A673 (cell line): ENCODE measurements around the gene IL1B. TPM values are rescaled to one million over a fixed set of nuclear protein-coding genes. Genes with fewer than 3 reads are reported as not detected.

Experiments
- BruUV-seq: library from RNA; stranded (reverse); fragments of 400-500 nt; replicated peaks from 2 replicates; lab custom pipeline; 2021; lab: Mats Ljungman, UMichigan
- CTCF ChIA-PET: fragments of 300-600 bp; sonication (Branson Sonifier 250); formaldehyde crosslinking; loops from one replicate; lab custom pipeline; 2022; ENCODE audit warnings: antibody characterized with exemption; lab: Charles Lee
- POLR2A ChIA-PET: fragments of 300-600 bp; sonication (Branson Sonifier 250); formaldehyde crosslinking; loops from one replicate; lab custom pipeline; 2022; ENCODE audit warnings: antibody characterized with exemption; ENCODE audit not compliant: low non-redundant PET; lab: Charles Lee
- DNase-seq: peaks from one replicate; pipeline ENCODE4 v3.0.0-alpha.2; 2015; ENCODE audit warnings: low spot score
- H3K27ac ChIP-seq: fragments of 200-600 bp; sonication (generic); 2 replicates; pipeline ENCODE4 v1.5.1; 2016; ENCODE audit warnings: mixed run types, low read depth, mild to moderate bottlenecking, mixed read lengths, antibody characterized with exemption, low read length; ENCODE audit not compliant: poor library complexity, severe bottlenecking
- H3K27me3 ChIP-seq: fragments of 200-600 bp; sonication (generic); replicated peaks from 2 replicates; pipeline ENCODE4 v1.6.1; 2017; ENCODE audit warnings: mixed run types, low read depth, mild to moderate bottlenecking, mixed read lengths, antibody characterized with exemption, low read length; ENCODE audit not compliant: insufficient read depth, poor library complexity
- H3K36me3 ChIP-seq: fragments of 200-600 bp; sonication (generic); 2 replicates; pipeline ENCODE4 v1.6.1; 2016; ENCODE audit warnings: mixed run types, mild to moderate bottlenecking, mixed read lengths, antibody characterized with exemption, low read length; ENCODE audit not compliant: insufficient read depth, poor library complexity, severe bottlenecking
- H3K4me1 ChIP-seq: fragments of 200-600 bp; sonication (generic); 2 replicates; pipeline ENCODE4 v1.6.1; 2017; ENCODE audit warnings: mixed run types, mild to moderate bottlenecking, mixed read lengths, antibody characterized with exemption, low read length; ENCODE audit not compliant: insufficient read depth, poor library complexity, severe bottlenecking
- H3K4me3 ChIP-seq: fragments of 200-600 bp; sonication (generic); 2 replicates; pipeline ENCODE4 v1.5.1; 2016; ENCODE audit warnings: low read depth, mixed run types, mild to moderate bottlenecking, mixed read lengths, low read length; ENCODE audit not compliant: poor library complexity, severe bottlenecking
- H3K9me3 ChIP-seq: fragments of 200-600 bp; sonication (generic); 2 replicates; pipeline ENCODE4 v1.6.1; 2016; ENCODE audit warnings: mixed run types, low read depth, mild to moderate bottlenecking, mixed read lengths, antibody characterized with exemption, low read length; ENCODE audit not compliant: poor library complexity, severe bottlenecking
- EZH2 ChIP-seq: fragments of 200-600 bp; sonication (generic); IDR thresholded peaks from 2 replicates; pipeline ENCODE4 v1.6.1; 2017; ENCODE audit warnings: borderline replicate concordance, low read depth, mild to moderate bottlenecking, mixed read lengths, antibody characterized with exemption, low read length; ENCODE audit not compliant: poor library complexity, severe bottlenecking
- intact Hi-C: fragments of 100-400 bp; cut with micrococcal nuclease; formaldehyde crosslinking; loops from one replicate; pipeline ENCODE4 v1.10.0; 2022; ENCODE audit not compliant: unreplicated experiment
- total RNA-seq: library from RNA; stranded (reverse); gene quantifications from 2 replicates; pipeline ENCODE4 v1.2.3, GENCODE V29; 2021
- TF ChIP-seq, protein P1 (sequence below): fragments of 300-800, 200-600 bp; sonication (generic); conservative IDR thresholded peaks from 2 replicates; pipeline ENCODE4 v1.5.1; 2017; ENCODE audit warnings: low read depth, mild to moderate bottlenecking, antibody characterized with exemption, low read length, moderate library complexity, mixed read lengths

The IL1B gene
- total RNA-seq, 1 experiment from 2014 or later: 2.1 TPM

DNA sequence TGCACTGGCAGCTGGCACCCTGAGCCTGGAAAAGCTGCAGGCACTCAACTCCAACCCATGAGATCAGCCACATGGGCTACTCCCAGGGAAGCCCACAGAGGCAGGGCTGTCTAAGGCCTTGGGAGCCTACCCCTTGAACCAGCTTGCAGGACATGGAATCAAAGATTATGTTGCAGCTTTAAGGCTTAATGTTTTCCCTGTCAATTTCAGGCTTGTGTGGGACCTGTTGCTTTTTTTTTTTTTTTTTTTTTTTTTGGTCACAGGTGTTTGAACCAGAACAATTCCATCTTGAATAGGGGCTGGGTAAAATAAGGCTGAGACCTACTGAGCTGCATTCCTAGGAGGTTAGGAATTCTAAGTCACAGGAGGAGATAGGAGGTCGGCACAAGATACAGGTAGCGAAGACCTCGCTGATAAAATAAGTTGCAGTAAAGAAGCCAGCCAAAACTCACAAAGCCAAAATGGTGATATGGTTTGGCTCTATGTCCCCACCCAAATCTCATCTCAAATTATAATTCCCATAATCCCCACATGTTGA is 44.8 kb downstream of the IL1B start:
- no peak for DNase-seq
- Histone ChIP-seq H3K36me3 (no peaks in the 10 kb centered on the region), H3K4me1 (peaks cover 4% of the 10 kb centered on the region), H3K9me3 (no peaks in the 10 kb centered on the region), H3K27ac (no peak overlapping the region), H3K27me3 (no peaks in the 10 kb centered on the region), H3K4me3 (no peak overlapping the region)
- no TSS peak for BruUV-seq
- CTCF ChIA-PET: no interaction called here
- intact Hi-C loops: no loop called here
- TF ChIP-seq, protein P1, sequence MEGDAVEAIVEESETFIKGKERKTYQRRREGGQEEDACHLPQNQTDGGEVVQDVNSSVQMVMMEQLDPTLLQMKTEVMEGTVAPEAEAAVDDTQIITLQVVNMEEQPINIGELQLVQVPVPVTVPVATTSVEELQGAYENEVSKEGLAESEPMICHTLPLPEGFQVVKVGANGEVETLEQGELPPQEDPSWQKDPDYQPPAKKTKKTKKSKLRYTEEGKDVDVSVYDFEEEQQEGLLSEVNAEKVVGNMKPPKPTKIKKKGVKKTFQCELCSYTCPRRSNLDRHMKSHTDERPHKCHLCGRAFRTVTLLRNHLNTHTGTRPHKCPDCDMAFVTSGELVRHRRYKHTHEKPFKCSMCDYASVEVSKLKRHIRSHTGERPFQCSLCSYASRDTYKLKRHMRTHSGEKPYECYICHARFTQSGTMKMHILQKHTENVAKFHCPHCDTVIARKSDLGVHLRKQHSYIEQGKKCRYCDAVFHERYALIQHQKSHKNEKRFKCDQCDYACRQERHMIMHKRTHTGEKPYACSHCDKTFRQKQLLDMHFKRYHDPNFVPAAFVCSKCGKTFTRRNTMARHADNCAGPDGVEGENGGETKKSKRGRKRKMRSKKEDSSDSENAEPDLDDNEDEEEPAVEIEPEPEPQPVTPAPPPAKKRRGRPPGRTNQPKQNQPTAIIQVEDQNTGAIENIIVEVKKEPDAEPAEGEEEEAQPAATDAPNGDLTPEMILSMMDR: no peak
- no peak for TF ChIP-seq EZH2
- POLR2A ChIA-PET: no interaction called here

DNA sequence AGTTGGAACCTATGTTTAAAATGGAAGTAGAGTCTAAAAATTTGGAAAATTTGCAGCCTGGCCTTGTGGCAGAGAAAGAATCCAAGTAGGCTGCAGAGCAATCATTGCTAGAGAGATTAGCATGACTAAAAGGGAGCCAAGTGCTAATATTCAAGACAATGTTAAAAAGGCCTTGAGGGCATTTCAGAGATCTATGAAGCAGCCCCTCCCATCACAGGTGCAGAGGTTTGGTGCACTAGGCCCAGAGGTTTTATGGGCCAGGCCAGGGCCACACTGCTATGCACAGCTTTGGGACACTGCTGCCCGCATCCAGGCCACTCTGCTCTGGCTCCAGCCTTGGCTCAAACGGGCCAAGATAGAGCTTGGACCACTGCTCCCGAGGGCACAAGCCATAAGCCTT is 45.6 kb downstream of the IL1B start:
- no TSS peak for BruUV-seq
- H3K9me3 ChIP-seq: no peaks in the 10 kb centered on the region
- no peak for TF ChIP-seq EZH2
- TF ChIP-seq, protein P1: no peak
- H3K36me3 ChIP-seq: no peaks in the 10 kb centered on the region
- no peak for DNase-seq
- intact Hi-C loops: no loop called here
- peaks cover 4% of the 10 kb centered on the region for H3K4me1 ChIP-seq
- H3K27me3 ChIP-seq: no peaks in the 10 kb centered on the region
- ChIA-PET POLR2A (no interaction called here), CTCF (interaction anchor here (0.6 kb wide), 1 partner anchor 23 kb away, joined by 4 read pairs; no protein-coding TSS in a partner anchor)
- H3K4me3 ChIP-seq: no peak overlapping the region
- H3K27ac ChIP-seq: no peak overlapping the region

DNA sequence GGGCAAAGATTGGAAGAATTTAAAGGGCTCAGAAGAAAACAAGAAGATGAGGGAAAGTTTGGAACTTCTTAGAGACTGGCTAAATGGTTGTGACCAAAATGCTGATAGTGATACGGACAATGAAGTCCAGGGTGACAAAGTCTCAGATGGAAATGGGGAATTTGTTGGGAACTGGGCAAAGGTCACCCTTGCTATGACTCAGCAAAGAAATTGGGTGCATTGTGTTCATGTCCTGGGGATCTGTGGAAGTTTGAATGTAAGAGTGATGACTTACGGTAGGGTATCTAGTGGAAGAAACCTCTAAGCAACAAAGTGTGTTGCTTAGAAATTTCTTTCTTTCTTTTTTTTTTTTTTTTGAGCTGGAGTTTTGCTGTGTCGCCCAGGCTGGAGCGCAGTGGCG is 46.3 kb downstream of the IL1B start:
- intact Hi-C loops: no loop called here
- no peak for DNase-seq
- no peaks in the 10 kb centered on the region for H3K36me3 ChIP-seq
- no peak overlapping the region for H3K4me3 ChIP-seq
- CTCF ChIA-PET: interaction anchor here (0.6 kb wide), 1 partner anchor 23 kb away, joined by 4 read pairs; no protein-coding TSS in a partner anchor
- BruUV-seq: no TSS peak
- POLR2A ChIA-PET: no interaction called here
- peaks cover 4% of the 10 kb centered on the region for H3K4me1 ChIP-seq
- TF ChIP-seq, protein P1: no peak
- TF ChIP-seq EZH2: no peak
- no peaks in the 10 kb centered on the region for H3K27me3 ChIP-seq
- no peak overlapping the region for H3K27ac ChIP-seq
- H3K9me3 ChIP-seq: no peaks in the 10 kb centered on the region
